ENCODE results near the gene PRKN.

Gene PRKN

DNA sequence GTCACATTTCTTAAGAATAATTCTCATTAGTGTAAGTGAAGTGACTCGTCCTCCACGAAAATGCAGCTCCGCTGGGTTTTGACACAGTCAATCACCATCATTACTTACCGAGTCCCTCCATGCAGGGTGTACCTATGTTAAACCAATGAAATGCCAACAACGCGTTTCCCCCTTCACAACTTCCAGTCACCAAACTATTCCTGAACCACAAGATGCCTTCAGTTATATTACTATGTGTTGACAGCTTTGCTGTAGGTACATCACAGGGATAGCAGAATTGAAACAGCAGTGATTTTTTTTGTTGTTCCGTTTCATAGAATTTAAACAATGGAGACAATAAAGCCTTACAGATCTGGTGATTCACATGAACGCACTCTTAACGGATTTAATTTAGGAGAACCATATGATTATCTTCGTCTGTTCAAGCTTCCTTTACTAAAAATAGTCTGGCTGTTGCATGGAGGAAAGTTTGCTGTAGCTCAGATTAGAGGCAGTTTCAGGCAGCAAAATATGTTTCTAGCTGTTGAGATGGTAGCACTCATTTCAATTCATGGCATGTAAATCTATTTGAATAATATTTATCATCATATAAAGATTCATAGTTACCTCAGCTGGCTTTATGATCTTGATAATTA lies 652.8 kb downstream of the PRKN start (continued):
- TF ChIP-seq KLF16 (tag by site-specific recombination; IDR thresholded peaks at IDR 0.05) (no peak), GLIS1 (tag by site-specific recombination; IDR thresholded peaks at IDR 0.05) (no peak), ZNF837 (tag by site-specific recombination; IDR thresholded peaks at IDR 0.05) (no peak), ZNF776 (tag by site-specific recombination; IDR thresholded peaks at IDR 0.05; ENCODE audit: borderline replicate concordance) (no peak)

DNA sequence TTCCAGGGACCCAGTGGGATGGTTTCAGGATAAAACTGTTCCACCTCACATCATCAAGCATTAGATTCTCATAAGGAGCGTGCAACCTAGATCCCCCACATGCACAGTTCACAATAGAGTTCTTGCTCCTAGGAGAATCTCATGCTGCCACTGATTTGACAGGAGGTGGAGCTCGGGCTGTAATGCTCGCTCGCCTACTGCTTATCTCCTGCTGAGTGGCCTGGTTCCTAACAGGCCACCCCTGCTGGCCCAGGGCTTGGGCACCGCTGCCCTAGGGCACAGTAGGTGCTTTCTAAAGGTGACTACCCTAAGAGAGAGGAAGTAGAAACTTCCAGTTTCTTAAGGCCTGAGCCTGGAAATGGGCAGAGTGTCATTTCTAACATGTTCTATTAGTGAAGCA lies 656.9 kb downstream of the PRKN start:
- H3K9me3 ChIP-seq (ENCODE audit: control insufficient read depth, insufficient read depth, low read depth, low read length): no peaks in the 10 kb centered on the region
- no peak overlapping the region for H3K27ac ChIP-seq (ENCODE audit: extremely low read depth, low read depth, low read length)
- no peaks in the 10 kb centered on the region for H3K4me1 ChIP-seq (ENCODE audit: control insufficient read depth, insufficient read depth, low read length)
- H3K36me3 ChIP-seq (ENCODE audit: control insufficient read depth in 2 of 2, insufficient read depth in 1 of 2, low read length in 2 of 2): no peaks in the 10 kb centered on the region
- ChIA-PET CTCF (no interaction called here), POLR2A (no interaction called here)
- H3K4me3 ChIP-seq (ENCODE audit: low read depth, low read length): no peak overlapping the region
- no peak for TF ChIP-seq ZNF558 (tag by site-specific recombination; IDR thresholded peaks at IDR 0.05)
- no peak for TF ChIP-seq HOXA7 (CRISPR knock-in tag; IDR thresholded peaks at IDR 0.05; ENCODE audit: borderline replicate concordance)
- TF ChIP-seq ZNF654 (tag by site-specific recombination; IDR thresholded peaks at IDR 0.05; ENCODE audit: low read depth): no peak
- TF ChIP-seq, protein P1, sequence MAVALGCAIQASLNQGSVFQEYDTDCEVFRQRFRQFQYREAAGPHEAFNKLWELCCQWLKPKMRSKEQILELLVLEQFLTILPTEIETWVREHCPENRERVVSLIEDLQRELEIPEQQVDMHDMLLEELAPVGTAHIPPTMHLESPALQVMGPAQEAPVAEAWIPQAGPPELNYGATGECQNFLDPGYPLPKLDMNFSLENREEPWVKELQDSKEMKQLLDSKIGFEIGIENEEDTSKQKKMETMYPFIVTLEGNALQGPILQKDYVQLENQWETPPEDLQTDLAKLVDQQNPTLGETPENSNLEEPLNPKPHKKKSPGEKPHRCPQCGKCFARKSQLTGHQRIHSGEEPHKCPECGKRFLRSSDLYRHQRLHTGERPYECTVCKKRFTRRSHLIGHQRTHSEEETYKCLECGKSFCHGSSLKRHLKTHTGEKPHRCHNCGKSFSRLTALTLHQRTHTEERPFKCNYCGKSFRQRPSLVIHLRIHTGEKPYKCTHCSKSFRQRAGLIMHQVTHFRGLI (tag by site-specific recombination; IDR thresholded peaks at IDR 0.05): no peak
- no peak for TF ChIP-seq ZNF555 (tag by site-specific recombination; conservative IDR thresholded peaks at IDR 0.05)

DNA sequence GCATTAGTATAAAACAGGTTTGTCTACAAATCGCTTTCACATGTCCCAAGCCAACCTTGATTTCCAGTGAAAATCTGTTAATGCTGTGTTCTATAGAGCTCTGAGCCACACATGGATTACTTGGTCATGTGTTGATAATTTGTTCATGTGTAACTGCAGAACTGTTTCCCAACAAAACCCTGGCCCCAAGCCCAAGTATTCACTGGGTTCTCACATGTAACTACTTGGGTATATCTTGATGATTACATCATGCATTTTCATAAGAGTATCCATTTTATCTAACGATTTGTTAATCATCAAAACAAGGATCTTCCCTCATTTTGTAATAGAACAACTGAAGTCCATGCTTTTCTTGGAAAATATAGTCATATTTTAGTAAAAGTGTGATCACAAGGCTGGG lies 657.6 kb downstream of the PRKN start:
- H3K36me3 ChIP-seq (ENCODE audit: control insufficient read depth in 2 of 2, insufficient read depth in 1 of 2, low read length in 2 of 2): no peaks in the 10 kb centered on the region
- CTCF ChIA-PET: no interaction called here
- no peak overlapping the region for H3K4me3 ChIP-seq (ENCODE audit: low read depth, low read length)
- no peaks in the 10 kb centered on the region for H3K4me1 ChIP-seq (ENCODE audit: control insufficient read depth, insufficient read depth, low read length)
- TF ChIP-seq, protein P2, sequence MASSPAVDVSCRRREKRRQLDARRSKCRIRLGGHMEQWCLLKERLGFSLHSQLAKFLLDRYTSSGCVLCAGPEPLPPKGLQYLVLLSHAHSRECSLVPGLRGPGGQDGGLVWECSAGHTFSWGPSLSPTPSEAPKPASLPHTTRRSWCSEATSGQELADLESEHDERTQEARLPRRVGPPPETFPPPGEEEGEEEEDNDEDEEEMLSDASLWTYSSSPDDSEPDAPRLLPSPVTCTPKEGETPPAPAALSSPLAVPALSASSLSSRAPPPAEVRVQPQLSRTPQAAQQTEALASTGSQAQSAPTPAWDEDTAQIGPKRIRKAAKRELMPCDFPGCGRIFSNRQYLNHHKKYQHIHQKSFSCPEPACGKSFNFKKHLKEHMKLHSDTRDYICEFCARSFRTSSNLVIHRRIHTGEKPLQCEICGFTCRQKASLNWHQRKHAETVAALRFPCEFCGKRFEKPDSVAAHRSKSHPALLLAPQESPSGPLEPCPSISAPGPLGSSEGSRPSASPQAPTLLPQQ (tag by site-specific recombination; IDR thresholded peaks at IDR 0.05): no peak
- TF ChIP-seq ZNF292 (tag by site-specific recombination; IDR thresholded peaks at IDR 0.05; ENCODE audit: borderline replicate concordance, low read depth): no peak
- H3K27ac ChIP-seq (ENCODE audit: extremely low read depth, low read depth, low read length): no peak overlapping the region
- H3K9me3 ChIP-seq (ENCODE audit: control insufficient read depth, insufficient read depth, low read depth, low read length): no peaks in the 10 kb centered on the region
- POLR2A ChIA-PET: no interaction called here

DNA sequence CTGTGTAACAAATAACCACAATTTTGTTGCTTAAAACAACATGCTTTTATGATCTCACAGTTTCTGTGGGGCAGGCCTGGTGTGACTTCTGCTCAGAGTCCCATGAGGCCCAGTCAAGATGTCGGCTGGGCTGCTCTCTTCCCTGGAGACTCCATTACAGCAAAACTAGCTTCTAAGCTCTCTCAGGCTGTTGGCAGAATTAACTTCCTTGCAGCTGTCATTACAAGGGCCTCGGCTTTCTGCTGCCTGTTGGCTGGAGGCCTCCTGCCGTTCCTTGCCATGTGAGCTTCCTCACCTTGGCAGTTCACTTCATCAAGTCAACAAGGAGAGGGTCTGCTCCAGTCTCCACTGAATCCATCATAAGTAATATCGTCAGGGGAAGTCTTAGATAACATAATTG lies 659.2 kb downstream of the PRKN start:
- ChIA-PET POLR2A (no interaction called here), CTCF (no interaction called here)
- H3K9me3 ChIP-seq (ENCODE audit: control insufficient read depth, insufficient read depth, low read depth, low read length): no peaks in the 10 kb centered on the region
- H3K27ac ChIP-seq (ENCODE audit: extremely low read depth, low read depth, low read length): no peak overlapping the region
- no peak overlapping the region for H3K4me3 ChIP-seq (ENCODE audit: low read depth, low read length)
- H3K36me3 ChIP-seq (ENCODE audit: control insufficient read depth in 2 of 2, insufficient read depth in 1 of 2, low read length in 2 of 2): no peaks in the 10 kb centered on the region
- no peaks in the 10 kb centered on the region for H3K4me1 ChIP-seq (ENCODE audit: control insufficient read depth, insufficient read depth, low read length)
- no peak for TF ChIP-seq FEZF1 (tag by site-specific recombination; IDR thresholded peaks at IDR 0.05)
- TF ChIP-seq KLF1 (tag by site-specific recombination; IDR thresholded peaks at IDR 0.05): no peak
- TF ChIP-seq ZNF248 (tag by site-specific recombination; IDR thresholded peaks at IDR 0.05): no peak
- no peak for TF ChIP-seq ZNF140 (tag by site-specific recombination; IDR thresholded peaks at IDR 0.05)
- TF ChIP-seq ZNF791 (tag by site-specific recombination; IDR thresholded peaks at IDR 0.05): no peak
- TF ChIP-seq, protein P3, sequence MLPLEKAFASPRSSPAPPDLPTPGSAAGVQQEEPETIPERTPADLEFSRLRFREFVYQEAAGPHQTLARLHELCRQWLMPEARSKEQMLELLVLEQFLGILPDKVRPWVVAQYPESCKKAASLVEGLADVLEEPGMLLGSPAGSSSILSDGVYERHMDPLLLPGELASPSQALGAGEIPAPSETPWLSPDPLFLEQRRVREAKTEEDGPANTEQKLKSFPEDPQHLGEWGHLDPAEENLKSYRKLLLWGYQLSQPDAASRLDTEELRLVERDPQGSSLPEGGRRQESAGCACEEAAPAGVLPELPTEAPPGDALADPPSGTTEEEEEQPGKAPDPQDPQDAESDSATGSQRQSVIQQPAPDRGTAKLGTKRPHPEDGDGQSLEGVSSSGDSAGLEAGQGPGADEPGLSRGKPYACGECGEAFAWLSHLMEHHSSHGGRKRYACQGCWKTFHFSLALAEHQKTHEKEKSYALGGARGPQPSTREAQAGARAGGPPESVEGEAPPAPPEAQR (tag by site-specific recombination; IDR thresholded peaks at IDR 0.05): no peak
- TF ChIP-seq ZFP3 (tag by site-specific recombination; IDR thresholded peaks at IDR 0.05; ENCODE audit: low read depth): no peak
- TF ChIP-seq, protein P4, sequence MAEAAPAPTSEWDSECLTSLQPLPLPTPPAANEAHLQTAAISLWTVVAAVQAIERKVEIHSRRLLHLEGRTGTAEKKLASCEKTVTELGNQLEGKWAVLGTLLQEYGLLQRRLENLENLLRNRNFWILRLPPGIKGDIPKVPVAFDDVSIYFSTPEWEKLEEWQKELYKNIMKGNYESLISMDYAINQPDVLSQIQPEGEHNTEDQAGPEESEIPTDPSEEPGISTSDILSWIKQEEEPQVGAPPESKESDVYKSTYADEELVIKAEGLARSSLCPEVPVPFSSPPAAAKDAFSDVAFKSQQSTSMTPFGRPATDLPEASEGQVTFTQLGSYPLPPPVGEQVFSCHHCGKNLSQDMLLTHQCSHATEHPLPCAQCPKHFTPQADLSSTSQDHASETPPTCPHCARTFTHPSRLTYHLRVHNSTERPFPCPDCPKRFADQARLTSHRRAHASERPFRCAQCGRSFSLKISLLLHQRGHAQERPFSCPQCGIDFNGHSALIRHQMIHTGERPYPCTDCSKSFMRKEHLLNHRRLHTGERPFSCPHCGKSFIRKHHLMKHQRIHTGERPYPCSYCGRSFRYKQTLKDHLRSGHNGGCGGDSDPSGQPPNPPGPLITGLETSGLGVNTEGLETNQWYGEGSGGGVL (tag by site-specific recombination; IDR thresholded peaks at IDR 0.05): no peak
- TF ChIP-seq ZNF629 (tag by site-specific recombination; IDR thresholded peaks at IDR 0.05): no peak
- no peak for TF ChIP-seq ZNF521 (tag by site-specific recombination; IDR thresholded peaks at IDR 0.05)
- TF ChIP-seq ZNF624 (tag by site-specific recombination; IDR thresholded peaks at IDR 0.05): no peak
- no peak for TF ChIP-seq ZNF768 (tag by site-specific recombination; IDR thresholded peaks at IDR 0.05)
- no peak for TF ChIP-seq ZNF473 (tag by site-specific recombination; IDR thresholded peaks at IDR 0.05)
- no peak for TF ChIP-seq ZBTB21 (tag by site-specific recombination; IDR thresholded peaks at IDR 0.05)
- TF ChIP-seq WT1 (tag by site-specific recombination; IDR thresholded peaks at IDR 0.05): no peak
- no peak for TF ChIP-seq ZNF37A (tag by site-specific recombination; IDR thresholded peaks at IDR 0.05)
